HL-60/S4 treated with phorbol 12-myristate 13-acetate at 8.2 ng/mL for 4 days and 3 days (cell line): ENCODE results near the gene ZKSCAN8.
"Not testable (repeated sequence)": the region's sequence is repeated elsewhere in the genome, so short reads cannot be mapped to it uniquely, and the experiment has no call there.

Source experiments
- in situ Hi-C: fragments of 300-500 bp; cut with MboI; formaldehyde crosslinking; loops from 2 replicates; pipeline ENCODE4 v1.15.0; 2022; ENCODE audit warnings: low sequenced_read_pairs

Gene ZKSCAN8

DNA sequence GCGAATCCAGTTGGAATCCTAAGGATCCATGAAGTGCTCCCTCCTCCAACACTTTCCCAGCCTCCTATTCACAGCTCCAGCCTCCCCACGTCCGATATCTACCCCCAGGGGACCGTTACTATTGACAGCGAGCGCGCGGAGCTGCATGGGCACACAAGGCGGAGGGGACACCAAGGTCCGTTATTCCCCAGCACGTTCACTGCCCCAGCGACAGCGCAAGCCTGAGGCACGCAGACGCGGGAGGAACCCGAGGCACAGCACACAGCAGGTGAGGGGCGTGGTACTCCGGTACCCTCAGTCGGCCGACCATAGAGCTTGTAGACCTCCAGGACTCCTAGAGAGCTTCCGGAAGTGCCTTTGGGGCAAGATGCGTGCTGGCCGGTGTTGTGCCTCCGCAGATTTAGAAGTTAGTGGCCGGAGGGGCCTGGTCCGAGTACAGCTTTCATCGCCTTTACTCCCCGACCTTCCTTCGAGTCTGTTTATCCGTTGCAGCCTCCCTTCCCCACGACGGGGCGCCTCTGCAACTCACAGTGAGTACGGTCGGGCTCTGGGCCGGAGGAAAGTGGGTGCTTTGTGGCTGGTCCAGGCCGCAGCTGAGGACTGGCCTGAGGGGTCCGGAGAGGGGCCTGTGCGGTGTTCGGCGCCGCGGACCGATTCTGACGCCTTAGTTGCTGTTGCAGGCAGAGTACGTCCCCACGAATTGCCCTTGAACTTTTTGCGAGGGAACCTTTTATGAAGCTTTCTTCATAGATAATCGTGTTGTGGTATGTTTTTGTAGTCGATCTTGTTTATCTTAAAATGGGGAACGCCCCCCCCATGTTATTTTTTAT lies at the start of gene ZKSCAN8:
TSS of gene ZKSCAN8 (plus strand) at position 384 of the 830 bp plus-strand sequence. CDS start 6,525 bp downstream, outside the sequence.
- in situ Hi-C loops, result no loop called here

DNA sequence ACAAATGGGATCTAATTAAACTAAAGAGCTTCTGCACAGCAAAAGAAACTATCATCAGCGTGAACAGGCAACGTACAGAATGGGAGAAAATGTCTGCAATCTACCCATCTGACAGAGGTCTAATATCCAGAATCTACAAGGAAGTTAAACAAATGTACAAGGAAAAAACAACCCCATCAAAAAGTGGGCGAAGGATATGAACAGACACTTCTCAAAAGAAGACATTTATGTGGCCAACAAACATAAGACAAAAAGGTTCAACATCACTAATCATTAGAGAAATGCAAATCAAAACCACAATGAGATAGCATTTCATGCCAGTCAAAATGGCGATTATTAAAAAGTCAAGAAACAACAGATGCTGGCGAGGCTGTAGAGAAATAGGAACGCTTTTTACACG lies 39.5 kb upstream of the ZKSCAN8 start:
- in situ Hi-C loops, result not testable (repeated sequence)

DNA sequence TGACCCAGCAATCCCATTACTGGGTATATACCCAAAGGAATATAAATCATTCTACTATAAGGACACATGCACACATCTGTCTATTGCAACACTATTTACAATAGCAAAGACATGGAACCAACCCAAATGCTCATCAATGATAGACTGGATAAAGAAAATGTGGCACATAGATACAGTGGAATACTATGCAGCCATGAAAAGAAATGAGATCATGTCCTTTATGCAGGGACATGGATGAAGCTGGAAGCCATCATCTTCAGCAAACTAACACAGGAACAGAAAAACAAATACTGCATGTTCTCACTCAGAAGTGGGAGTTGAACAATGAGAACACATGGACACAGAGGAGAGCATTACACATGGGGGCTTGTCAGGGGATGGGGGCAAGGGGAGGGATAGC lies 39.0 kb upstream of the ZKSCAN8 start:
- in situ Hi-C loops, result not testable (repeated sequence)

DNA sequence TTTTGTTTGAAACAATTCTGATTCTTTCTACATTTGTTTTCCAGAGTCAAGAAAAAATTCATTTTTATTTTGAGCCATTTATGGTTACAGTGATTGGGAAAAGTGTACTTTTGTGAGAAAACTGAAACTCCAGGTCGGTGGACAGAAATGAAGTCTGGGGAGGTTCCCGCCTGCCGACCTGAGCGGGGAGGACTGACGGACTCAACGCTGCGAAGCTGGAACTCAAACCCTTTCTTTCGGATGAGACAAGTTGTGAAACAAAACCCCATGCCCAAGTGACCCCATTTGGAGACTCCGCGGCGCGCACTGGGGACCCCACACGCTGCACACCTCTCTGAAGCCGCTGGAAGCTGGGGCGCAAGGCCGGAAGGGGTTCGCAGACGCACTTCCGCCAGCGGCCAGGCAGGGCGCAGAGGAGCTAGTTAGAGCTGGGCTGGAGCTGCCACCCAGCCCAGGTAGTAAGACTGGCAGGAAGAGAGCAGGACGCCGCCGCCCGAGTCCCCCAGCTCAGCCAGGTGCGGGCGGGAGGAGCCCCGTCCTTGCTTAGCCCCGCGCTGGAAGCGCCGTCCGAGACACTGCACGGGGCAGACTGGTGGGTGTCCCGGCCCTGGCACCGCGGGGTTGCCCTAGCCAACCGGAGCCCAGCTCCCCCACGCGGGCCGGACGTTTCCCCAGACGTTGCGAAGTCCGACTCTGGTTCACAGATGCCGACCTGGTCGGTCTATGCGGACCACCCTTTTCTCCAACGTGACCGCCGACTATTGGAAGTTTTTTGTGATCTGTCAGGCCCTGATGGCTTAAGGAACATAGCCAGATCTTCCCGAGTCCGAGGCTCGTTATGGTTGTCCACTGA lies 37.1 kb upstream of the ZKSCAN8 start:
- in situ Hi-C loops, result no loop called here

DNA sequence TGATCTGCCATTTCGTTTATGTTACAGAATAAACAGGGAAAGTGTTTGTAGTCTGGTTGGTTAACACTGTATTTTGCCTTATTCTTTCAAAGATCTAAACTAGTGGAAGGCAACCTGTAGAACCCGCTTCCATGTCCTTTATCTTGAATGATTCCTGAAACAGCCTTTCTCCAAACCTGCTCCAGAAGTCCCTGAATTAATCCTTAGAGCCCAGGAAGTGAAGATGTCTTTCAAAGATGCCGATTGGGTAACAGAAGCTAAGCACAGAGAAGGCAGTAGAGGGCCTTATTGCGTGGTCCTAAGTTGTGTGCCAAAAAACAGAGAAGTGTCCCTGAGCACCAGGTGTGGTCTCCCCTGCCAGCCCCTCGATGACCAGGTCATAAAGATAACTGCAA lies 36.4 kb upstream of the ZKSCAN8 start:
- in situ Hi-C loops, result no loop called here

DNA sequence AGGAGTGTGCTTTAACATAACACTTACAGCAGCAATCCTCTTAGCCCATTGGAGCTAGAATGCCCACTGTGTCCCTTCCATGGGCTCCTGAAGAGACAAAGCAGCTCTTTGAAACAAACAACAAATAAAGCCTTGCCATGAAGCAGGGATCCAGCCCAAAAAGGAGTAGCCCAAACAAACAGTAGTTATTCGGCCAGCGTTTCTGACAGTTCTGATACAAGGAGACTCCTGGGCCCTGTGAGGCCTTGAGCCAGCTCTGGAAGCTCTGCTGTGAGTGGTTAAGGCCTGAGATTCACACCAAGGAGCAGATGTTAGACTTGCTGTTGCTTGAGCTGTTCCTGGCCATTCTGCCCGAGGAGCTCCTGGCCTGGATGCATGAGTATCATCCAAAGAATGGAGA lies 34.2 kb upstream of the ZKSCAN8 start:
- in situ Hi-C loops, result no loop called here

DNA sequence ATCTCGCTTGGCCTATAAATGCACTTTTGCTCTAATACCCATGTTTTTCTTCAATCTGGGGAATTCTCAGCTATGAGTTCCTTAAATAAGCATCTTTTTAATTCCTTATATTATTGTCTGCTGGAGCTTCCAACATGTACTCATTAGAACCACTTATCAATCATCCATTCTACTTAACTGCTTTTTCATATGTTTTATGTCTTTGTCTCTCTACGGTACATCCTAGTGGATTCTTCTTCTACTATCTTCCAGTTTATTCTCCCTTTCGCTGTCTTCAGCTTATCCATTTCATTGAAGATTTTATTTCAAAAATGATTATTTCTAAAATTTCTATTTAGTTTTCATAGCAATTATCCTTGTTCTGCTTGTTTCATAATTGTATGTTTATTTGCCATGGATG lies 29.7 kb upstream of the ZKSCAN8 start:
- in situ Hi-C loops, result no loop called here

DNA sequence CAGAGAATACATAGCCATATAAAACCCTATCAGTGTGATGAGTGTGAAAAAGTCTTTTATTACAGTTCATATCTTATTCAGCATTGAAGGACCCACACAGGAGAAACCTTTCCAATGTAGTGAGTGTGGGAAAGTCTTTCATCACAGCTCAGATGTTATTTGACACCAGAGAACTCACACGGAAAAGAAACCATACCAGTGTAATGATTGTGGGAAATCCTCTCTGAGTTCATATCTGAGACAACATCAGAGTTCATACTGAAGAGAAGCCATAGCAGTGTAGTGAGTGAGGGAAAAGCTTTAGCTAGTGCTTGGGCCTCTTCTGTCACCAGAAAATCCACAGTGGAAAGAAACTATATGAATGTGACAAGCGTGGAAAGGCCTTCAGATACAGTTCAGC lies 25.9 kb upstream of the ZKSCAN8 start:
- in situ Hi-C loops, result no loop called here

DNA sequence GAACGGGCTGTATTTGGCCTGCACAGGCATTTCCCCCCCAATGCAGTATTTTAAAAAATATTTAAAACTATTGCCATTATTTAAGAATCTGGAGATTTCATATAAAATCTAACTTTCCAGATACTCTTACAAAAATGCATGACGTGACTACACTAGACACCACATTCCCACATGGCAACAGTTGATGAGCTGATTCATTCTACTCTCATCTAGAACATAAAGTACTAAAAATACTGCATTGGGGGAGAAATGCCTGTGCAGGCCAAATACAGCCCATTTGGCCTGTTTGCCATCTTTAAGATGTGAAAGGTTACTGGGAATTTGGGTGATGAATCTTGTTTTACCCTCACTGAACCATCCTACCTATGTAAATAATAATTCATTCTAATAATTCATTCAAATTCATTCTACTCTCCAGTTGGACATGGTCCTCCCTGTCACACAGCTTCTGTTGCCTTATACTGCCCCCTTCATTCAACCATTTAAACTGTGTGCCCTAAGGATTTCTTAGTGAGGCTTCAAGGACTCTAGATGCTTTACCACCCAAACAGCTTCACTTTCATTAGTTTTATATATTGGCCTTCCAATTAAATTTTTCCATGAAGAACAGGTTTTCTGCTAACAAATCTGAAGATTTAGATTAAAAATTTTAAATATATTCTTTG lies 24.2 kb upstream of the ZKSCAN8 start:
- in situ Hi-C loops, result no loop called here

DNA sequence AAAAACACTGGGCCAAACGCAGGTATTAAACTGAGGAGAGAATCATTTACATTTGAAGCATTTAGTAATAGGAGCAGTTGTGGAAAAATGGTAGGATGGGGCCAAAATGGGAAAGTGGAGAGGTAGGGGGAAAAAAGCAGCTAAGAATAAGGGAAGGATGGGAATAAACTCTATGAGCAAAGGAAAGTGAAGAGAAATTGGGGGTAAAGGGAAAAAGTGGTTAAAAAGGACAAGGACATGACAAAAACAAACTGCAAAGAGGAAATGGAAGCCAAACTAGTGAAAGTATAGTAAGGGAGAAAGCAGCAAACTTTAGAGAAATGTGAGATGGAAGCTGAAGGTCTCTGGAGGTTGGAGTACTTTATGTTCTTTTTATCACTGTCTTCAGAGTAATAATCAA lies 23.5 kb upstream of the ZKSCAN8 start:
- in situ Hi-C loops, result no loop called here

DNA sequence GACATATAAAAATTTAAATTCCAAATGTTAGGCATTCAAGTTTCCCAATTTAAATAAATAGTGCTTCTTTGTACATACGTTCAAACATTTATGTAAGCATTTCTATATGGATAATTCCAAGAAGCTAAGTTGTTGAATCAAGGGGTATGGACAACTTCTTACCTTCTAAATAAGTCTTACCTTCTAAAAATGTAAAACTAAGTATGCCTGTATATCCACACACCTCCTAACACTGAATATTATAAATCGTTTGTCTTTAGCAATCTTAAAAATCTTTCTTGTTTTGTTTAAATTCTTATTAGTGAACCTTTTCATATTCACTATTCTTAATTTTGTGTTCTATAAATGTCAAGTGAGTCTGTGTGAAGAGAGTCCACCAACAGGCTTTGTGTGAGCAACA lies 19.8 kb upstream of the ZKSCAN8 start:
- in situ Hi-C loops, result no loop called here

DNA sequence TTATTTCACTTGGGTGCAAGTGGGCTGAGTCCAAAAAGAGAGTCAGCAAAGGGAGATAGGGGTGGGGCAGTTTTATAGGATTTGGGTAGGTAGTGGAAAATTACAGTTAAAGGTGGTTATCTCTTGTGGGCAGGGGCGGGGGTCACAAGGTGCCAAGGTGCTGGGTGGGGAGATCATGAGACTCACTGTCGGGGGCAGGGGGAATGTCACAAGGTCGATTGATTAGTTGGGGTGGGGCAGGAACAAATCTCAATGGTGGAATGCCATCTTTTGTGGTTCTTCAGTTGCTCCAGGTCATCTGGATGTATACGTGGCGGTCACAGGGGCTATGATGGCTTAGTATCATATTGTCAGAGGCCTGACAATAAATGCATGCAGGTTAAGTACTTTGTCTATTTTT lies 19.4 kb upstream of the ZKSCAN8 start:
- in situ Hi-C loops, result not testable (repeated sequence)

DNA sequence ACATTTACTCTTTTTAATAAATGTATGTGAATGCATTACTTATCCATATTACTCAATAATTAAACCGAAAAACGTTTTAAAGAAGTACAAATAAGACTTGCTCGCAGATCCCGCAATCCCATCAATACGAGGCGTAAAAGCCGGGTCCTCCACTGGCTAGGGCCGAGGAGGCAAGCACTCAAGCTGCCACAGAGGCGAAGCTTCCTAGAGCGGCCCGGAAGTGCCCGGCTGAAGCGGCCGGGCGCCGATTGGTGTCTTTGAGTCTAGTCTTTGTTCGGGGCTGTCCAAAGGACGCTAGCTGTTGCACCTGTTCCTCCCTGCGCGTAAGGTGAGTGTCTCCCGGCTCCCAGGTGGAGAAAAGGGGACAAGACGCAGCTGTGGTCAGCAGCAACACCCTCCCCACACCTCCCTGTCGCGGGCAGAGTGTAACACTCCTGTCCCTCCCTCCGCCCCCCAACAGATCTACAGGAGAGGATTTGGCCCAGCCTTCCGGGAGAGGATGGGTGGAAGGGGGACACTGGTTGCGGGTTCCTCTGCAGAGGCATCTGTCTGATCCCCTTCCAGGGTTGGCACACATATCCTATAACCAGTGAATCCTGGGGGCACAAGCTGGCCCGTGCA lies 17.2 kb upstream of the ZKSCAN8 start, which contains the start of gene ZSCAN16:
TSS of gene ZSCAN16 (plus strand) at position 260 of the 621 bp plus-strand sequence. CDS start 835 bp downstream, outside the sequence.
- in situ Hi-C loops, result no loop called here

DNA sequence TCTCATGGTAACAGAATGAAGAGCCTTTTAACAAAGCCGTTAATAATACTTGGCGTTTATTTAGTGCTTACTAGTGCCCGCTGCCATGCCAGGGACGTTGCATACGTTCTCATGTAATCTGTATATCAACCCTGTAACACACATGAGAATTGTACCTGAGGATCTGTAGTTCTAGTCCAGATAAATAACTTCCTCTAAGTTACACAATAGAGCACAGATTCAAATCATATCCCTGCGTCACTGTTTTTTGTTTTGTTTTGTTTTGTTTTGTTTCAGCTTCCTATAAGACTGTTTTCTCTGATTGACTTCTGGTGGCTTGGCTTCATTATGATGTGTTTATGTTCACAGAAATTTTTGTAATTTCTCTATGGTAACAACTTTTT lies 16.7 kb upstream of the ZKSCAN8 start:
- in situ Hi-C loops, result no loop called here

DNA sequence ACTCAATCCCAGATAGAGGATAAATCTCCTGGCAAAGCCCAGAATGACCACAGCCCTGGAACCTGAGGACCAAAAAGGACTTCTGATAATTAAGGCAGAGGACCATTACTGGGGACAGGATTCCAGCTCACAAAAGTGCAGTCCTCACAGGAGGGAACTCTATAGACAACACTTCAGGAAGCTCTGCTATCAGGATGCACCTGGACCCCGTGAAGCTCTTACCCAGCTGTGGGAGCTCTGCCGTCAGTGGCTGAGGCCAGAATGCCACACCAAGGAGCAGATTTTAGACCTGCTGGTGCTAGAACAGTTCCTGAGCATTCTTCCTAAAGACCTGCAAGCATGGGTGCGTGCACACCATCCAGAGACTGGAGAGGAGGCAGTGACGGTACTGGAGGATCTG lies 16.3 kb upstream of the ZKSCAN8 start:
- in situ Hi-C loops, result no loop called here

DNA sequence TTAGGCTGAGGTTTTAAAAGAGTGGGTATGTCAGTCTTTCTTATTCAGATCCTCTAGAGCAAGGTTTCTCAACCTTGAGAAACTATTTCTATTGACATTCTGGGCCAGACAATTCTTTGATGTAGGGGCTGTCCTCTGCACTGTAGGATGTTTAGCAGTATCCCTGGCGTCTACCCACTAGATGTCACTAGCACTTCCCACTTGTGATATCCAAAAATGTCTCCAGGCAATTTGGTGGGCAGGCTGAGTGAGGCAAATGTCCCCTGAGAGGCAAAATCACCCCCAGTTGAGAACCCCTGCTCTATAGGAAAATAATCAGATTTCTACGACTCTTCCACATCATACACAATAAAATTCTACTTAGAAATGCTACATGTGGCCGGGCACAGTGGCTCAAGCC lies 7.7 kb upstream of the ZKSCAN8 start:
- in situ Hi-C loops, result no loop called here

DNA sequence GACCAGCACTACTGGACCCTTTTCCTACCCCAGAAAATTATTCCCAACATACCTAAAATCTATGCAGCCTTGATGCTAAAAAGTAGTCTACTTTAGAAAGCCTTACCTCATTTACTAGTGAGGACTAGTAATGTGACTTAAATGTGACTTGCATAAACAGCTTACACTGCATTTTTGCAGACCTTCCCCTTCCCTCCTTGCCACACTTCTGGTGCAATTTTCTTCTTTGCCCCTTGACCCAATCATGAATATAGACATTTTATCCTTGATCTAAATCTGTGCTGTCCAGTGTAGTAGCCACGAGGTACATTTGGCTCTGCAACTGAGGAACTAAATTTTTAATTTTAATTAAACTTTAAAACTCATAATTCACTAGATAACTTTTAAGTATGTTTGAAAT lies 7.0 kb upstream of the ZKSCAN8 start:
- in situ Hi-C loops, result no loop called here

DNA sequence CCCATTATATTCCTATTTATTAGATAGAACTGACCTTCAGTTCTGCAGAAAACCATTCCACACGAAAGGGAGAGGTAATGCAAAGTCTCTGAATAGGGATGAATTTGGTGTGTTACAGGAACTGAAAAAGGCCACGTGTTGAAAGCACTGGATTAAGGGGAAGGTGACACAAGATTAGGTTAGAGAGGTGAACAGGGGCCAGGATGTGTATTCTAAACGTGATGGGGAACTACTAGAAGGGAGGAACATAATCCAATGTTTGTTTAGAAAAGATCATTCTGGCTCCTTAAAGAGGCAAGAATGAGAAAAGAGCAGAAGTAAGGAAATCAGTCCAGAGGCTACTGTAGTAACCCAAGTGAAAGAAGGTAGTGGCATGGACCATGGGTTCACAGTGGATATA lies 6.3 kb upstream of the ZKSCAN8 start:
- in situ Hi-C loops, result no loop called here

DNA sequence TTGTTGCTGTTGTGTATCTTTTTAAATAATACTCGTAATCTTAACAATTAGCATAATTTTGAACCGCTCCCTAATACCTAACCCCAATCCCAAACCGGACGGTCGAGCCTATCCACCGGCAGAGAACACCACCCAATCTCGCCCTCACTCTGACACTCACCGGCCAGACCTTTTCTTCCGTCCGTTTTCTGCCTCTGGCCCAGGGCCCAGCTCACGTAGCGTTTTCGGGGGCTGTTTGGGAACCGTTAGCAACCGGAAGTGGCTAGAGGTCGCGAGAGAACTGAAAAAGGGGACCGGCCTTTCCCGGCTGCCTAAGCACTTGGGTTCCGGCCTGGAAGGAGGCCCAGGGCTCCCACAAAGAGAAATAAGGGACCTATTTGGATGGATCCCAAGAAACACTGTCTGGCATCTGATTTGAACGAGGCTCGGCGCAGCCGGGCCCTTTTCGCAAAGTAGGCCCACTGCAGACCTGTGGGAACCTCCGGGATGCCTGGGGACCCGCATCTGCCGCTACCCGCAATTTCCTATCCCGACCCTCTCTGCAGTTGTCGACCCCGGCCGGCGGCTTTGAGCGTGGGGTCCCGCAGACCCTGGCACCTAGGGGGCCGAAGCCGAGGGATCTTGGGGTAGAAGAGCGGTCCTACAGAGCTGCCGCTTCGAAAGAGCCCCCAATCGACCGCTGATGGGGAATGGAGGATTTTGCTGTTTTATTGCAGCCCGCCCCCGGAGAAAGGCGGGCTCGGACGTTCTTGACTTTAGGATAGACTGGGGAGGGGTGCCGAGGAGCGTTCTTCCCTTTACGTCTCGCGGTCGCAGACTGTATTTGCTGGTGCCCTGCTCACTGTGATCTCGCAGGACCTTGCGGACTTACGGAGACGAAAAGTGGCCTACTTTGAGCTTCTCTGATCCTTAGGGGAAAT lies 4.8 kb upstream of the ZKSCAN8 start:
- in situ Hi-C loops, result no loop called here

DNA sequence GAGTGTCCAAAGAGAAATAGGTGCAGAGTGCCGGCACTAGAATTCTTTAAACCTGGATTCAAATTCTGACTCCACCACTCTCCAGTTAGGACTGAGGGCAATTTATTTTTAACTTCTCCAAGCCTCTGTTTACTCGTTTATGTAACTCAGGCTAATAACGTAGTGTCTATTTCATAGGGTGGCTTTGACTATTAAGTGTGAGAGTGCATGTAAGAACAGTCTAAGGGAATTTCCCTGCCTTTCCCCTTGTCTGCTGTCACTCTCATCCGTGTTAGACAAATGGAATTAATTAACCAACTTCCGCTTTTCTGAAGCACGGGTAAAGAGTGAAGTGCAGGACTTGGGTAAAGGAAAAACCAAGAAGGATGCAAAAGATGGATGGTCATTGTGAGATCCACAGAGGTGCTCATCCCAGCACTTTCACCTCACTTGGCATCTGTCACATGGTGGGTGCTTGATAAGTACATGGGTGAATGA lies 4.1 kb upstream of the ZKSCAN8 start:
- in situ Hi-C loops, result no loop called here
